GM12892 (cell line): ENCODE measurements around the gene SCP2.

Source experiments
- DNase-seq: peaks from one replicate; pipeline ENCODE4 v3.0.0; 2011; ENCODE audit not compliant: insufficient read length
- FAIRE-seq: peaks from 2 replicates; lab custom pipeline; 2011; peaks lifted over from hg19 to GRCh38; lab: Jason Lieb, UNC
- POLR2A ChIP-seq: IDR thresholded peaks from 2 replicates; pipeline ENCODE4 v1.6.1; 2011; ENCODE audit warnings: low read depth, low read length, control low read depth
- POLR2AphosphoS5 ChIP-seq: IDR thresholded peaks from 2 replicates; pipeline ENCODE4 v1.6.1; 2011; ENCODE audit warnings: low read depth, low read length, control low read depth
- TAF1 ChIP-seq: IDR thresholded peaks from 2 replicates; pipeline ENCODE4 v1.6.1; 2011; ENCODE audit warnings: low read depth, mild to moderate bottlenecking, control low read depth, low read length, borderline replicate concordance

The SCP2 gene

GRCh38 chr1:53066891-53067738, 140.0 kb downstream of the SCP2 start:
- no peak for DNase-seq
- FAIRE-seq: no peak
- TF ChIP-seq POLR2AphosphoS5 (no peak), POLR2A (no peak), TAF1 (no peak)

GRCh38 chr1:53067886-53068285, 140.8 kb downstream of the SCP2 start:
- DNase-seq: no peak
- FAIRE-seq: no peak
- TF ChIP-seq POLR2A (no peak), TAF1 (no peak), POLR2AphosphoS5 (no peak)

- no peak for FAIRE-seq
- TF ChIP-seq POLR2A (no peak), TAF1 (no peak), POLR2AphosphoS5 (no peak)
- DNase-seq: no peak
Observed at GRCh38 chr1:53068314-53069099, 141.4 kb downstream of the SCP2 start.

DNA sequence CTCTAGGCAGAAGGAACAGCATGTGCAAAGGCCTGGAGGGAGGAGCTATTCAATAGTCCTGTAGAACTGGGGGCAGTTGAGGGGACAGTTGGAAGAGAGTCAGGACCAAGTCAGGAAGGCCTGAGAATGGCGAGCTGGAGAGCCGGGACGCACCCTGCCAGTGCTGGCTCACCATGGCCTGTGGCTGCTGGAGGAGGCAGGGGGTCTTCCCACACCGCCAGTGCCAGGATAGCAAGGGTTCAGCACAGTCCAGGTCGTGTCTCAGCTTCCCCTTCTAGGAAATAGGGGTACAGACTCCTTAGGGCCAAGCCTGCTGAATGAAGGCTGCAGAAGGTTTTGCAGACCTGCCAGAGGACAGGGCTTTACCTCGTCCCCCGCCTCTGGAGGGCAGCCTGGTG, 142.2 kb downstream of the SCP2 start:
- no peak for TF ChIP-seq POLR2AphosphoS5
- FAIRE-seq (no peak), DNase-seq (no peak)

DNA sequence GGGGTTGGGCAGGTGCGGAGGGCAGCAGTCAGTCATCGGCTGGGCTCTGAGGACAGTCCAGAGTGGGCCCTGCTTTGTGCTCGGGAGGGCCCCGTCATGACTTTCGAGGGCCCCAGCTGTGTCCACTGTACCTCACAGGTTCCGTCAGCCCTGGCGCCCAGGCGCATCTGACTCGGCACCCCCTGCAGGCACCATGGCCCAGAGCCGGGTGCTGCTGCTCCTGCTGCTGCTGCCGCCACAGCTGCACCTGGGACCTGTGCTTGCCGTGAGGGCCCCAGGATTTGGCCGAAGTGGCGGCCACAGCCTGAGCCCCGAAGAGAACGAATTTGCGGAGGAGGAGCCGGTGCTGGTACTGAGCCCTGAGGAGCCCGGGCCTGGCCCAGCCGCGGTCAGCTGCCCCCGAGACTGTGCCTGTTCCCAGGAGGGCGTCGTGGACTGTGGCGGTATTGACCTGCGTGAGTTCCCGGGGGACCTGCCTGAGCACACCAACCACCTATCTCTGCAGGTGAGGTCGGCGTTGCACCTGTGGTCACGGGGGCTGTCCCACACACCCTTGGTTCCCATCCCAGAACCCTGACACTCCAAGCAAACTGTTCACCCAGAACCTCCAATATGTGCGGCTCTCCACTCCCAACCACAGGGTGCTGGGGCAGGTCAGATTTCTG, 142.7 kb downstream of the SCP2 start:
- no peak for FAIRE-seq
- peak; percentile 14 for DNase-seq
- TF ChIP-seq TAF1 (no peak), POLR2AphosphoS5 (no peak), POLR2A (no peak)

DNA sequence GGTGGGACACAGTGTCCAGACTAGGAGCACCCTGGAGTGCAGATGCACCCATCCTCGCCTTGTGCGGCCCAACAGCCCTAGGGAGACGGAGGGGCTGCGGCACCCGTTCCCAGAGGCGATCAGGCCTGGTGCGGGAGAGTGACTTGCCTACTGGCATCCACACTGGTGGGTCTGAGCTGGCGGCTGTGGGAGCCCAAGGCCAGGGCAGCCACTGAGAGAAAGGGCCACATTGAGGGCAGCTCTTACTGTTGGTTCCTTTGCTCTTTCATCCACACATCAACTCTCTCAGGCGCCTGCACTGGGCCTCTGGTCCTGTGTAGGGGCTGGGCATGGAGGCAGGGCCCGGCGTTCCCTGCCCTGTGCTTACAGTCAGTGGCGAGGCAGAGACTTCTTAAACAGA, 143.5 kb downstream of the SCP2 start:
- DNase-seq: peak; percentile 13
- no peak for FAIRE-seq
- no peak for TF ChIP-seq POLR2AphosphoS5
- no peak for TF ChIP-seq TAF1
- no peak for TF ChIP-seq POLR2A

GRCh38 chr1:53071167-53071865, 144.2 kb downstream of the SCP2 start:
- FAIRE-seq (no peak), DNase-seq (no peak)
- TF ChIP-seq TAF1: no peak
- no peak for TF ChIP-seq POLR2A
- no peak for TF ChIP-seq POLR2AphosphoS5

DNA sequence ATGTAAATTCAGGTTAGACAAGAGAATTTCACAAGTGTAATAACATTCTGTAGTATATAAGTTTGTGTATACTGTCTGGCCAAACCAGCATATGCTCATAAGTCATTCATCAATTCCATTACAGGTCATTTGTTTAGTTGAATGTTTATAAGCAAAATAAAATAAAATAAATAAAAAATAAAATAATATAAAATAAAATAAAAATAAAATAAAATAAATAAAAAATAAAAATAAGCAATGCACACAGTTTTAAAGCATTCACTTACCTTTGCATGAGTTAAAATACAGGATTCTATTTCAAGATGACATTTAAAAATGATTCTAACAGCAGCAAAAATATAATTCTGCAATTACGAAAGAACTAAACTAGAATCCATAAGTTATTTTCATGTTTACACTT, 144.8 kb downstream of the SCP2 start:
- TF ChIP-seq TAF1 (no peak), POLR2A (no peak), POLR2AphosphoS5 (no peak)
- no peak for DNase-seq
- no peak for FAIRE-seq

DNA sequence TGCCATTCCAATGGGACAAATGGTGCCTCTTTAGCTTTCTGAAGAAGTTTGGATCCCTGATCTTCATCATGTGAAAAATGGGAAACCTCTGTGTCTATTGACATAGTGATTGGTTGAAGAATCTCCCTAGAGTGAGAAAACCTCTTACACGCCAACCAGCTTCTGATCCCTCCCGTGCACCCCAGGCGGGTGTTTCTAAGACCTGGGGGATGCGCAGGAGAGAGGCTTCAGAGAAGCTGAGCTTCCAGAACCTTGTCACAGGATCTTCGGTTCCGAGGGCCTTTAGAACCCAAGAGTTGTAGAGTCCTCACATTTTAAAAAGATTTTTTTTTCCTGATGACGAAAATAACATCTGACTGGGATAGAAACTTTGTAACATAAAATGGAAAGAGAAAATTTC, 146.2 kb downstream of the SCP2 start:
- no peak for FAIRE-seq

GRCh38 chr1:53073868-53074311, 146.8 kb downstream of the SCP2 start:
- no peak for DNase-seq

More for the DNA sequence above, 146.2 kb downstream of the SCP2 start:
- TF ChIP-seq POLR2AphosphoS5 (no peak), POLR2A (no peak), TAF1 (no peak)
- DNase-seq: no peak

More at GRCh38 chr1:53073868-53074311, 146.8 kb downstream of the SCP2 start:
- TF ChIP-seq POLR2AphosphoS5 (no peak), TAF1 (no peak), POLR2A (no peak)
- FAIRE-seq: no peak
